Activated CD4-positive, alpha-beta T cell treated with anti-CD3 and anti-CD28 coated beads, Interleukin-2, amount 50 U/mL, for 24 hours (primary cell): ENCODE measurements around the gene PLEKHG7.
"Not testable (repeated sequence)": the region's sequence is repeated elsewhere in the genome, so short reads cannot be mapped to it uniquely, and the experiment has no call there.

Experiments
- DNase-seq, 2 donors: peaks; one replicate each; pipeline ENCODE4 v3.0.0-alpha.2; 2020; ENCODE audit warnings: low read depth in 1 of 2, low spot score in 1 of 2

PLEKHG7 gene

GRCh38 chr12:92745856-92746550 lies 43.2 kb downstream of the PLEKHG7 start:
- no peak for DNase-seq

- DNase-seq: no peak
These were observed 44.4 kb downstream of the PLEKHG7 start for GRCh38 chr12:92747151-92747550.

- DNase-seq: not testable (repeated sequence)
These were observed 46.9 kb downstream of the PLEKHG7 start for GRCh38 chr12:92749691-92750090.

GRCh38 chr12:92753976-92754885 lies 51.4 kb downstream of the PLEKHG7 start:
- no peak for DNase-seq

DNA sequence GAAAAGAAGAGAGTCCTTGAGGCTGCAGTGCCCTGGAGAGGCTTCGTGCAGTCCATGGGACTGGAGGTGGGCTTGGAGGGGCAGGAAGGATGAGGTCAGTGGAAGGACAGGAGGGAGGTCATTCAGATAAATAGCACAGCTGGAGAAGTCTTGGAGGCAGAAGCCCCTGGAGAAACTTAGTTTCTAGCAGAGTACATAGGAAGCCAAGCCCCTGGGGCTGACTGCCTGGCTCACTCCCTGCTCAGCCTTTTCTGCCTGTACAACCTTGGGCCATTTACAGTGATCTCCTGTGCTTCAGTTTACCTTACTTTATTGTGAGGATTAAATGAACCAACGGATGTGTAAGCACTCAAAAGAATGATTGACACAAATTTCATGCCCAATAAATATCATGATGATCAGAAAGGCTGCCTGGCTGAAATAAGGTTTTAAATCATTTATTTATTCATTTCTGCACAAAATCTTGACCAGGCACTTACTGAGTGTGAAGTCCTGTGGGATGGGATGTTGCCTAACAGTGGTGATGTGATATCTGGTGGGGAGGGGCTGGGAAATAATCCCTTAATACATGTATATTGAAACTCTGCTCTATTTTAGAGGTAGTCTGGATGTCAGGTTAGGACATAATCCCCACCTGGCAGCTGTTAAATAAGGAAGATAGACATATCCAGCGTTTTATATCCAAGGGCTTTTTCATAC lies 54.3 kb downstream of the PLEKHG7 start:
- DNase-seq: no peak

- no peak for DNase-seq
These were observed 54.9 kb downstream of the PLEKHG7 start for GRCh38 chr12:92757597-92758121.

DNA sequence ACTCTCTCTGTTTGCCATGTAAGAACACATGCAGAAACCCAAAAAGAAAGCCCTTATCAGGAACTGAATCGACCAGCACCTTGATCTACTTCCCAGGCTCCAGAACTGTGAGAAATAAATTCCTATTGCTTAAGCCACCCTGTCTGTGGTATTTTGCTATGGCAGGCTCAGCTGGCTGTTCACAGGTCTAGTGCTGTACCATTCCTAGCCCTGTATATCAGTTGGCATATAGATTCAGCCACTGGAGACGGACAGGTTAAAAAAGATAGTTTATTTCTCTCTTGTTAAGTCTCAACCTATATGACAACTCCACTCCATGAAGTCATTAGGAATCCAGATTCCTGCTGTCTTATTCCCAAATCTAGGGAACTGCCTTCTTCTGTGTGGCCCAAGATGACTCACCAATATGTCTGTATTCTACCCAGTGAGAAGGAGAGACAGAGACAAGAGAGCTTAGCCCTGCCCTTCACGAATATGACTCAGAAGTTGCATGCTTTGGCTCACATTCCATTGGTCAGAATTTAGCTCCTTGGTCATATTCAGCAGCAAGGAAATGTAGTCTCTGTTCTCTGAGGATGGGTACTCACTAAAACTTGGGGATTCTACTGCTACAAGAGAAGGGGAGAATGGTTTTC lies 57.0 kb downstream of the PLEKHG7 start:
- DNase-seq: no peak

GRCh38 chr12:92762773-92763172 lies 60.0 kb downstream of the PLEKHG7 start:
- no peak for DNase-seq

DNA sequence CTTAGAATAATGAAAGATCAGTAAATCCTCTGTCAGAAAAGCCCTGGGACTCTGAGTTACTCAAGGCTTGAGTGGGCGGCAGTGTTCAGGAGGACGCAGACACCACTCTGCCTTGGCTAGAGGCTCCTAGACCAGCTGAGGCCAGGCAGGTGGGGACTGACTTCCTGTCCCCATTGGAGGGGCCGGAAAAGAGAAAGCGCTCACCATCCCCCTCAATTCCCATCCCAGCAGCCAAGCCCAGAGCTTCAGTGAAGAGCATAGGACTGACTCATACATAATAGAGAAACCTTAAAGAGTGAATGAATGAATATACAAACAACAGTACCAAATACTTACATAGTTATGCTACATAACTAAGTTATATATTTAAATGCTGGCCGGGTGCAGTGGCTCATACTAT lies 62.0 kb downstream of the PLEKHG7 start:
- no peak for DNase-seq

DNA sequence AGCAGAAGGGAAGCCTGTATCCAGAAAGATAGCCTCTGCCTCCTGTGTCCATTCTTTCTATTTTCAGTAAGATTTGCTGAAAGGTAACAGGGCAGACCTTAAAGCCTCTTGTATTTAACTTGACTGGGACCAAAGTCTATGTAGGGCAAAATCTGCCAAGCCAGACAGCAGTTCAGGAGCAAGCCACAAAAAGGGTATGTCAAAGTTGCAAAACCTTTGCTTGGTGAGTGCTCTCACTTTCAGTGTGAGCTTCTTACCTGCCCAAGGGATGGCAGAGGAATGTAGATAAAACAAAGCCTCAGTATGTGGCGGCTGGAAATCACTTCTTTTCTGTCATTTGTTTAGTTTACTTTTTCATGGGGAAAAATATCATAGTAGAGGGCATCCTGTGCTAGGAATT lies 63.1 kb downstream of the PLEKHG7 start:
- DNase-seq: no peak

DNA sequence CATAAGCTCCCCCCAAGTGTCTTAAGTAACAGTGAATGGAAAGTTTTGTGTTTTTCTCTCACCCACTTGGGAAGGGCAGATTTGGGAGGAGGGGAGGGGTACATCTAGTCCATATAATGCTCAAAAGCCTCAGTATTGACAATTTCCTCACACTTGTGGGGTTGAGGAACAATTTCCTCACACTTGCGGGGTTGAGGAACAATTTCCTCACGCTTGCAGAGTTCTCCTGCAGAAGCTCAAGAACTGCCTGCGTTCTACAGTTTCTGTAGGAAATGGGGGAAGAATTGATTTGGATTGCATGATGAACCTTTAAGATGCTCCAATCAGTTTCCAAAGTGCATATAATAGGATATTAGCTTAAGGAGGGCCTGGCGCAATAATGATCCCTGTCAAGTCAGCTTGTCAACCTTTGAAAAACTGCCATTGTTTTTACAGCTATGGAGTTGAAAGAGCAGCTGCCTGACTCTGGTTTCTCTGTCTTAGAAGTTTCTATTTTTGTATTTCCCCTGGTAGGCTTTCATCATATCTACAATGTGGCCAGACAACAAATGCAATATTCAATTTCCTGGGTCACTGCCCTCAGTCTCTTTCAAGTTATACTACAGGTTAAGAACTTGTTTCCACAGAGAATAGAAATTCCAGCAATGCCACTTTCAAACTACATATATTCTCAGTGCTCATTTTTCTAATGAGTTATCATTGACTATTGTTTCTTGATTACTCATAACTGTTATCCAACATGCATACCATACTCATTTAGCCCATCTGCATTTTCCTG lies 66.5 kb downstream of the PLEKHG7 start:
- DNase-seq: no peak

GRCh38 chr12:92771001-92771400 lies 68.2 kb downstream of the PLEKHG7 start:
- DNase-seq: no peak

GRCh38 chr12:92775416-92775815 lies 72.6 kb downstream of the PLEKHG7 start:
- DNase-seq: no peak

GRCh38 chr12:92778525-92778924 lies 75.7 kb downstream of the PLEKHG7 start:
- no peak for DNase-seq

GRCh38 chr12:92779902-92780301 lies 77.1 kb downstream of the PLEKHG7 start:
- no peak for DNase-seq

GRCh38 chr12:92784356-92784755 lies 81.6 kb downstream of the PLEKHG7 start:
- DNase-seq: no peak

GRCh38 chr12:92784797-92785562 lies 82.2 kb downstream of the PLEKHG7 start:
- peak in 1 of 2 donors; percentile 33 for DNase-seq

DNA sequence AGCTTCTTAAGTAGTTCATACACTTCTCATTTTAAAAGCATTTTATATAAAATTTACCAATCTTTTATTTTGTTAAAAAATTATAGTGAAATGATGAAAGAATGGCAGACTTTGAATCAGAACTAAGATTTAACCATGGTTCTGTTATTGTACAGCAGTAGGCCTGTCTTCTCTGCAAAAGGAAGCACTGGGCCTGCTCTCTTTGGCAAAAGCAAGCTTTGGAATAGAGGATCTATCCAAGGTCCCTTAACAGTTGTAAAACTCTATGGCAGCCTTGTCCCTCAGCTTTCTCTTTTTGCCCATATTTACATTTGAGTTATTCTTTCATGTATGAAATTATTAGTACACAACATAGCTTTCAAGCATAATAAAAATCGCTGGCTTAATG lies 82.8 kb downstream of the PLEKHG7 start:
- no peak for DNase-seq

DNA sequence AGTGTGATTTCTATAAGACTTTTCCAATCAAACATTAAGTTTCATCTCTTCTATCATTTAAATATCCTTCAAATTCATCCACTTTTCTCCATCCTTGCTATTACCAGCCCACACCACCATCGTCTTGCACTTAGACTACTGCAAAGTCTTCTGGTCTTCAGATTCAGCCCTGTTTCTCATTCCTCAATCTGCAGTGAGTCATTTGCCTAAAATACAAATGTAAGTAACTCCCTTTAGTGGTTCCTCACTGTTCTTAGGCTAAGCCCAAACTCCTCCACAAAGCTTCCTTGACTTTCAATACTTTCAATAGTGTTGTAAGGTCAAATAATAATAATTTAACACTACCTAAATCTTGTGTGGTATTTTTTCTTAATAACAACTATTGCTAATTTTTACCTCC lies 83.3 kb downstream of the PLEKHG7 start:
- no peak for DNase-seq

DNA sequence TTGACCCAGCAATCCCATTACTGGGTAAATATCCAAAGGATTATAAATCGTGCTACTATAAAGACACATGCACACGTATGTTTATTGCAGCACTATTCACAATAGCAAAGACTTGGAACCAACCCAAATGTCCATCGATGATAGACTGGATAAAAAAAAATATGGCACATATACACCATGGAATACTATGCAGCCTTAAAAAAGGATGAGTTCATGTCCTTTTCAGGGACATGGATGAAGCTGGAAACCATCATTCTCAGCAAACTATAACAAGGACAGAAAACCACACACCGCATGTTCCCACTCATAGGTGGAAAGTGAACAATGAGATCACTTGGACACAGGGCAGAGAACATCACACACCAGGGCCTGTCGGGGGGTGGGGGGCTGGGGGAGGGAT lies 91.6 kb downstream of the PLEKHG7 start:
- DNase-seq: not testable (repeated sequence)
